Transverse colon (tissue), 4 donors: Measurements from ENCODE around the gene TOR1AIP2. TPM values are rescaled to one million over a fixed set of nuclear protein-coding genes. Genes with fewer than 3 reads are reported as not detected.
A peak's percentile ranks its signal among the peaks of the same experiment; 100 is the strongest.

Source experiments
- DNase-seq: peaks from one replicate; pipeline ENCODE4 v3.0.0-alpha.2; 2019
- H3K27ac ChIP-seq, 4 donors: fragments of 200-600 bp; sonication (generic); 2 replicates each; pipeline ENCODE4 v1.5.1; 2016 to 2018; ENCODE audit warnings: inconsistent platforms in 4 of 4
- H3K27me3 ChIP-seq: fragments of 200-600 bp; sonication (generic); 2 replicates; pipeline ENCODE4 v1.5.1; 2017; ENCODE audit warnings: inconsistent platforms
- H3K36me3 ChIP-seq, 4 donors: fragments of 200-600 bp; sonication (generic); 2 replicates each; pipeline ENCODE4 v1.5.1; 2017 to 2019; ENCODE audit warnings: inconsistent platforms in 4 of 4
- H3K4me1 ChIP-seq, 4 donors: fragments of 200-600 bp; sonication (generic); 2 replicates each; pipeline ENCODE4 v1.5.1; 2017 to 2020; ENCODE audit warnings: inconsistent platforms in 4 of 4
- H3K4me3 ChIP-seq, 4 donors: fragments of 200-600 bp; sonication (generic); 1 replicate in 1 of 4; 2 replicates in 3 of 4; pipeline versions ENCODE4 v1.5.1 to v1.6.1; 2017 to 2019; ENCODE audit warnings: inconsistent platforms in 4 of 4
- H3K9me3 ChIP-seq, 2 donors: fragments of 200-600 bp; sonication (generic); 2 replicates each; pipeline ENCODE4 v1.5.1; 2017 to 2019; ENCODE audit warnings: inconsistent platforms in 2 of 2
- EP300 ChIP-seq: sonication (generic); formaldehyde crosslinking; IDR thresholded peaks from one replicate; pipeline ENCODE4 v1.6.1; 2017; ENCODE audit warnings: antibody characterized with exemption, low read depth
- POLR2A ChIP-seq: fragments of 450-650 bp; IDR thresholded peaks from one replicate; pipeline ENCODE4 v1.6.1; 2016; ENCODE audit warnings: antibody characterized with exemption, mild to moderate bottlenecking, moderate library complexity
- POLR2AphosphoS5 ChIP-seq, 3 donors: sonication (generic); formaldehyde crosslinking; IDR thresholded peaks; one replicate each; pipeline ENCODE4 v1.6.1; 2016; ENCODE audit warnings: antibody characterized with exemption in 3 of 3
- WGBS, 2 donors: methylation state at CpG; one replicate each; pipeline ENCODE4 v1.1.5; 2018; ENCODE audit warnings: low coverage in 1 of 2; 5-methylcytosine and 5-hydroxymethylcytosine counted together
- in situ Hi-C, 4 donors: fragments of 200-750 bp; cut with MboI; loops; one replicate each; pipeline versions ENCODE4 v1.15.0 to v1.15.1; 2017; ENCODE audit warnings: low sequenced_read_pairs in 3 of 4, low pct_ligation_motif_present in 1 of 4, low pct_unique_long_range_greater_than_20kb in 1 of 4
- intact Hi-C: fragments of 100-400 bp; cut with DNase I; formaldehyde crosslinking; loops from one replicate; pipeline ENCODE4 v1.15.1; 2023; ENCODE audit warnings: low total_unique reads
- total RNA-seq, 4 donors: library from RNA; depleted of rRNA; stranded (reverse); fragments of >200 nt; gene quantifications; one replicate each; pipeline ENCODE4 v1.1.0, GENCODE V29; 2016
- TF ChIP-seq, protein P1 (sequence below), 5 experiments: fragments of 200-600 bp in 3 of 5; fragments of 450-650 bp in 2 of 5; sonication (generic) in 3 of 5; IDR thresholded peaks; 1 replicate in 2 of 5; 2 replicates in 3 of 5; pipeline ENCODE4 v1.5.1; 2016 to 2017; ENCODE audit warnings: antibody characterized with exemption in 5 of 5, inconsistent platforms in 3 of 5, mild to moderate bottlenecking in 2 of 5, moderate library complexity in 1 of 5

TOR1AIP2 gene
- total RNA-seq, 4 donors from 2014 or later, result 46.0 to 107 (median 75.5) TPM

DNA sequence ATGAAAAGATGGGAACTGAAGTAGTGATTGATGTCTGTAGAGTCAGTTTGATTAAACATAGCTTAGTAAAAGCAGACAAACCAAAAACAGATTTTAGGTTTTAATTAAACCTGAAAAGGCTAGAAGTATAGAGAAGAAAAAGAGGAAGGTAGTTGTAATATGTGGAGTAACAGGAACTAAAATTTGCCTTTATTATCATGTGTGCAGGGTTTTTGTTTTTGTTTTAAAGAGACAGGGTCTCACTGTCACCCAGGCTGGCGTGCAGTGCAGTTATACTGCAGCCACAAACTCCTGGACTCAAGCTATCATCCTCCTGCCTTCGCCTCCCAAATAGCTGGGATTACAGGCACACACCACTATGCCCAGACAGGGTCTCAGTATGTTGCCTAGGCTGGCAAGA, 10.5 kb upstream of the TOR1AIP2 start:
- TF ChIP-seq EP300 (no peak), POLR2AphosphoS5 (IDR thresholded peaks at IDR 0.05) (no peak), POLR2A (no peak)
- TF ChIP-seq, protein P1, sequence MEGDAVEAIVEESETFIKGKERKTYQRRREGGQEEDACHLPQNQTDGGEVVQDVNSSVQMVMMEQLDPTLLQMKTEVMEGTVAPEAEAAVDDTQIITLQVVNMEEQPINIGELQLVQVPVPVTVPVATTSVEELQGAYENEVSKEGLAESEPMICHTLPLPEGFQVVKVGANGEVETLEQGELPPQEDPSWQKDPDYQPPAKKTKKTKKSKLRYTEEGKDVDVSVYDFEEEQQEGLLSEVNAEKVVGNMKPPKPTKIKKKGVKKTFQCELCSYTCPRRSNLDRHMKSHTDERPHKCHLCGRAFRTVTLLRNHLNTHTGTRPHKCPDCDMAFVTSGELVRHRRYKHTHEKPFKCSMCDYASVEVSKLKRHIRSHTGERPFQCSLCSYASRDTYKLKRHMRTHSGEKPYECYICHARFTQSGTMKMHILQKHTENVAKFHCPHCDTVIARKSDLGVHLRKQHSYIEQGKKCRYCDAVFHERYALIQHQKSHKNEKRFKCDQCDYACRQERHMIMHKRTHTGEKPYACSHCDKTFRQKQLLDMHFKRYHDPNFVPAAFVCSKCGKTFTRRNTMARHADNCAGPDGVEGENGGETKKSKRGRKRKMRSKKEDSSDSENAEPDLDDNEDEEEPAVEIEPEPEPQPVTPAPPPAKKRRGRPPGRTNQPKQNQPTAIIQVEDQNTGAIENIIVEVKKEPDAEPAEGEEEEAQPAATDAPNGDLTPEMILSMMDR (IDR thresholded peaks at IDR 0.05), result no peak
- intact Hi-C loops (no loop called here), in situ Hi-C loops (loop anchor here in 1 of 4 donors (10.0 kb wide), 1 partner anchor 287 kb away; no protein-coding TSS in a partner anchor)
- Histone ChIP-seq H3K27ac (no peak overlapping the region), H3K4me3 (no peak overlapping the region), H3K4me1 (peaks cover 12 to 57% (median 37%) of the 10 kb centered on the region in 4 donors), H3K27me3 (no peaks in the 10 kb centered on the region), H3K36me3 (peaks cover 0 to 52% (median 24%) of the 10 kb centered on the region in 4 donors), H3K9me3 (no peaks in the 10 kb centered on the region)
- DNase-seq, result no peak
- 66% methylated on average over 2 of the region's 2 CpGs; no CpG with 5 or more reads in 1 of the 2 donors for WGBS, 2 donors

GRCh38 chr1:179883745-179884138, 6.1 kb upstream of the TOR1AIP2 start:
- intact Hi-C loops (no loop called here), in situ Hi-C loops (loop anchor here in 1 of 4 donors (10.0 kb wide), 1 partner anchor 291 kb away; no protein-coding TSS in a partner anchor)
- Histone ChIP-seq H3K4me1 (peaks cover 16 to 65% (median 47%) of the 10 kb centered on the region in 4 donors), H3K36me3 (peaks cover 0 to 21% (median 7%) of the 10 kb centered on the region in 4 donors), H3K27ac (peak overlapping the region; percentile 95 to 99 (median 96)), H3K9me3 (no peaks in the 10 kb centered on the region), H3K27me3 (no peaks in the 10 kb centered on the region), H3K4me3 (peak overlapping the region; percentile 67 to 92 (median 78))
- no peak for DNase-seq
- no peak for TF ChIP-seq POLR2AphosphoS5 (IDR thresholded peaks at IDR 0.05)
- no peak for TF ChIP-seq EP300
- TF ChIP-seq, protein P1 (IDR thresholded peaks at IDR 0.05), result no peak
- TF ChIP-seq POLR2A, result no peak
- 21% methylated on average over 4 of the region's 4 CpGs; no CpG with 5 or more reads in 1 of the 2 donors for WGBS, 2 donors

- peak; percentile 39 for DNase-seq
Observed at GRCh38 chr1:179883040-179883744, 5.6 kb upstream of the TOR1AIP2 start.

More at GRCh38 chr1:179883040-179883744, 5.6 kb upstream of the TOR1AIP2 start:
- WGBS, 2 donors, result 0 to 10% methylated on average over 2 to 19 of the region's 26 CpGs
- in situ Hi-C loops (loop anchor here in 1 of 4 donors (10.0 kb wide), 1 partner anchor 292 kb away; no protein-coding TSS in a partner anchor), intact Hi-C loops (no loop called here)
- TF ChIP-seq, protein P1 (IDR thresholded peaks at IDR 0.05), result no peak
- TF ChIP-seq EP300, result no peak
- no peak for TF ChIP-seq POLR2AphosphoS5 (IDR thresholded peaks at IDR 0.05)
- H3K4me3 ChIP-seq, result peak overlapping the region; percentile 67 to 92 (median 78)
- H3K27me3 ChIP-seq, result no peaks in the 10 kb centered on the region
- no peaks in the 10 kb centered on the region for H3K9me3 ChIP-seq
- peak overlapping the region; percentile 95 to 99 (median 96) for H3K27ac ChIP-seq
- H3K4me1 ChIP-seq, result peaks cover 16 to 59% (median 45%) of the 10 kb centered on the region in 4 donors
- peaks cover 0 to 21% (median 7%) of the 10 kb centered on the region in 4 donors for H3K36me3 ChIP-seq
